Measurements from ENCODE around the gene DEFB132.

Gene DEFB132

DNA sequence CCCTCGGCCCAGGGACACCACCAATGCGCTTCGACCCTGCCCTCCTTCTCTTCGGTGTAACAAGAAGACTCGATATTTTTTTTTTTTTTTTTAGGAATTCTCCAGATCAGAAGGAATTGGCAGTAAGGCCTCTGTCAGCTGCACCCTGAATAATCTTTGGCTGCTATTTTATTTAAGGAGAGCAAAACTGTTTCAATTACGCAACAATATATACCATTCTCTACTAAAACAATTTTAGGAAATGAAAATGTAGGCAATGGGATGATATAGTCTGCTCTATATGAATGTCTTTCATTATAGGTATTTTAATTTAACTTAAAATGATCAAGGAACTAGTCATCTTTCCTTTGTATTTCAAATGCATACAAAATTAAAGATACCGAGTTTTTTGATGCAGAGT, 53.1 kb downstream of the DEFB132 start:
- no peak for TF ChIP-seq BACH2 (CRISPR knock-in tag; IDR thresholded peaks at IDR 0.05; ENCODE audit: borderline replicate concordance)
- TF ChIP-seq RARB (CRISPR knock-in tag; IDR thresholded peaks at IDR 0.05) = no peak
- TF ChIP-seq ZC3H10 (CRISPR knock-in tag; IDR thresholded peaks at IDR 0.05) = no peak
- TF ChIP-seq, protein P1, sequence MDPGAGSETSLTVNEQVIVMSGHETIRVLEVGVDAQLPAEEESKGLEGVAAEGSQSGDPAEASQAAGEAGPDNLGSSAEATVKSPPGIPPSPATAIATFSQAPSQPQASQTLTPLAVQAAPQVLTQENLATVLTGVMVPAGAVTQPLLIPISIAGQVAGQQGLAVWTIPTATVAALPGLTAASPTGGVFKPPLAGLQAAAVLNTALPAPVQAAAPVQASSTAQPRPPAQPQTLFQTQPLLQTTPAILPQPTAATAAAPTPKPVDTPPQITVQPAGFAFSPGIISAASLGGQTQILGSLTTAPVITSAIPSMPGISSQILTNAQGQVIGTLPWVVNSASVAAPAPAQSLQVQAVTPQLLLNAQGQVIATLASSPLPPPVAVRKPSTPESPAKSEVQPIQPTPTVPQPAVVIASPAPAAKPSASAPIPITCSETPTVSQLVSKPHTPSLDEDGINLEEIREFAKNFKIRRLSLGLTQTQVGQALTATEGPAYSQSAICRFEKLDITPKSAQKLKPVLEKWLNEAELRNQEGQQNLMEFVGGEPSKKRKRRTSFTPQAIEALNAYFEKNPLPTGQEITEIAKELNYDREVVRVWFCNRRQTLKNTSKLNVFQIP (CRISPR knock-in tag; IDR thresholded peaks at IDR 0.05; ENCODE audit: borderline replicate concordance, low read depth) = no peak
- TF ChIP-seq, protein P2, sequence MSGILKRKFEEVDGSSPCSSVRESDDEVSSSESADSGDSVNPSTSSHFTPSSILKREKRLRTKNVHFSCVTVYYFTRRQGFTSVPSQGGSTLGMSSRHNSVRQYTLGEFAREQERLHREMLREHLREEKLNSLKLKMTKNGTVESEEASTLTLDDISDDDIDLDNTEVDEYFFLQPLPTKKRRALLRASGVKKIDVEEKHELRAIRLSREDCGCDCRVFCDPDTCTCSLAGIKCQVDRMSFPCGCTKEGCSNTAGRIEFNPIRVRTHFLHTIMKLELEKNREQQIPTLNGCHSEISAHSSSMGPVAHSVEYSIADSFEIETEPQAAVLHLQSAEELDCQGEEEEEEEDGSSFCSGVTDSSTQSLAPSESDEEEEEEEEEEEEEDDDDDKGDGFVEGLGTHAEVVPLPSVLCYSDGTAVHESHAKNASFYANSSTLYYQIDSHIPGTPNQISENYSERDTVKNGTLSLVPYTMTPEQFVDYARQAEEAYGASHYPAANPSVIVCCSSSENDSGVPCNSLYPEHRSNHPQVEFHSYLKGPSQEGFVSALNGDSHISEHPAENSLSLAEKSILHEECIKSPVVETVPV (CRISPR knock-in tag; IDR thresholded peaks at IDR 0.05) = no peak
- no peak for TF ChIP-seq TCF4 (CRISPR knock-in tag; IDR thresholded peaks at IDR 0.05; ENCODE audit: borderline replicate concordance)
- TF ChIP-seq CSDC2 (CRISPR knock-in tag; IDR thresholded peaks at IDR 0.05) = no peak
- ATAC-seq = no peak

Data from SK-N-SH treated with all-trans-retinoic acid at 6 μM for 48 hours (cell line).